Measurements from ENCODE around the gene MORN4.
"Not testable (repeated sequence)": the region's sequence is repeated elsewhere in the genome, so short reads cannot be mapped to it uniquely, and the experiment has no call there.

The MORN4 gene

GRCh38 chr10:97596101-97597082 is 36.9 kb downstream of the MORN4 start:
- DNase-seq = no peak

DNA sequence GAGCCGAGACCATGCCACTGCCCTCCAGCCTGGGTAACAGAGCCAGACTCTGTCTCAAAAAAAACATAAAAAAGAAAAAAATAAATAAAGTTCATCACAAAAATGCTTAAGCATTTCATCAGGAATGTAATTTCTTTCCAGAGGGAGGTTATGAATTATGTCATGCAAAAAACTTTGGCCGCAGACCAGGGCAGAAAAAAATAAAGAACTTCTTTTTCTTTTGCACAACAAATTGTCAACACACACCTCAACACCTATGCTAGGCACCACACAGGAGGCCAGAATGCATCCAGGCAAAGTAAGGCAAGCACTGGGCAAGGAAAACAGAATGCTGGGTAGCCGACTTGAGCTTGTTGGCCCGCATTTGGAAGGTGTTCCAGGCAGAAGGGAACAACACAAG is 39.9 kb downstream of the MORN4 start:
- no peak for DNase-seq

- no peak for DNase-seq
Measured at GRCh38 chr10:97590748-97591495, 42.4 kb downstream of the MORN4 start.

DNA sequence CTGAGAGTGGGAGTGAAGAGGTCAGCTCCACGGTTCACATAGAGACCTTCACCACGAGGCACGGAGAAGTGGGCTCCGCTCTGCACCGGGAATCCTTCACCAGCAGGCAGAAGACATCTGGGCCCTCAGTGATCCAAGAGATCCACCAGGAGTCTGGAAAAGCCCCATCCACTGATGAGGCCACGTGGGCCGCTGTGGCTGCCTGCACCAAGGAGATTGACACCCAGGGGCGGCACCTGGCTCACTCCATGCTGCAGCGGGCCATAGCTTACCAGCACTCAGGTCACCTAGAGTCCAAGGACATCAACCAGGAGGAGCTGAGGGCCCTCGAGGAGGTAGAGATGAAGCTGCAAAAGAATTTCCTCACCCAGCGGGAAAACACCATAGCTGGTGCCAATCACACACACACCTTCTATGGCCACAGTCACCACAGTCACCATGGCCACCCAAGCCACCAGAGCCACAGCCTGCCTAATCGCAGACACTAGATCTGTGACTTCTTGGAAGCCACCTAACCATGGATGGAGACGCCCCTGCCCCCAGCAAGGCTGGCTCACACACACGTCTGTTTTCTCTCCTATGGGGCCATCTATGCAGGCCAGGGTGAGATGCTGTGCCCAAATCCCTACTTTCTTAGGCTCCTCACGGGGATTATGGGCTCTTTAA is 43.1 kb downstream of the MORN4 start:
- DNase-seq = no peak

DNA sequence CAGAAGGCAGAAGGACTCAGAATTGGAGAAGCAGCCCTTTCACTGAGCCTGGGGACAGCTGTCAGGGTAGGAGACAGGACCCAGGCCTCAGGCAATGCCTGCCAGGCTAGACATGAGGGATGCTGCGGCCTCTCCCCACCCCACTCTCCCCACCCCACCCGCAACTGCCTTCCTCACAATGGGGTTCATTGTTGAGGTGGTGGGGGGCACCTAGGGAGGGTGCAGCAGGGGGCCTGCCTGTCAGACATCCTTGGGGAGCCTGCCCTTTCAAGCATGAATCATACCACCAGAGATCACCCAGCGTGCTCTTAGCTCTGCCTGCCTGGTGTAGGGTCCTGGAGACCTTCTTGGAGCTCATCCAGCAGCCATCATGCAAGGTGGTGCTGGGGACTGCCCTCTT is 43.8 kb downstream of the MORN4 start, which contains the start of gene C10orf62:
Gene C10orf62, plus strand, starts transcription at position 243 of the 400 bp plus-strand sequence. CDS start 177 bp downstream, outside the sequence.
- DNase-seq = no peak

DNA sequence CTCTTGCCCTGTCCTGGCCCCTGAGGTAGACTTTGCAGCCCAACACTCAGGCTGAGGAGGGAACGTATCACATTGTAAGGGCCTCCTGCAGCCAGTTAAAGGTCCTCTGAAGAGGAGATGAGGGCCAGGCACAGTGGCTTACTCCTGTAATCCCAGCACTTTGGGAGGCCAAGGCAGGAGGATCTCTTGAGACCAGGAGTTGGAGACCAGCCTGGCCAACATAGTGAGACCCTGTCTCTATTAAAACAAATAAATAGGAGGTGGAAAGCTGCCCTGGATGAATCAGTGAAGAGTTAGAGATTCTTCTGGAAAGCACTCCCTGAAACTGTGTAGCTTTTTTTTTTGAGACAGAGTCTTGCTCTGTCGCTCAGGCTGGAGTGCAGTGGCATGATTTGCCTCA is 46.1 kb downstream of the MORN4 start:
- DNase-seq = no peak

- no peak for DNase-seq
Measured at GRCh38 chr10:97585439-97585811, 47.9 kb downstream of the MORN4 start.

DNA sequence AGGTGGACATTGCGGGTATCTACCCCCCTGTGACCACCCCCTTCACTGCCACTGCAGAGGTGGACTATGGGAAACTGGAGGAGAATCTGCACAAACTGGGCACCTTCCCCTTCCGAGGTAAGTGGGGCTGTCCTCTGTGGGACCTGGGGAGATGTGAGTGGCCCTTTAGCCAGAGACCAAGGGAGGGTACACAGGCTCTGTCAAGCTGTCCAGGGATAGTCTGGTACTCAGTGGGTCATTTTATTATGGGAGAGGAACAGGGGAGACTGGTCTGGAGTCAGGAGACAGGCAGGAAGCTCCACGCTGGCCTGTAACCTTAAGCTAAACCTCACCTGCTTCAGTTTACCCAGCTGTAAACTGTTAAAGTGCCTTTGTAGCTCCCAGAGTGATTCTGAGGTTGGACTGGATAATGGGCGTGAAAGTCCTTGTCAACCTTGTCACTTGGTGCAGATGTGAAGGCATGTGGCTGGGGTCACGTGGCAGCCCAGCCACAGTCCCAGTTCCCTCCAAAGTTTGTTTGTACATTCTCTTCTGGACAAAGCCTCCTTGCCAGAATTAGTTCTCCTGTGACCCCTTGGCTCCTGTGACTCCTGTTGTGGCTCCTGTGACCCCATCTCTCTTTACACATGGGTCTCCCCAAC is 48.4 kb downstream of the MORN4 start:
- DNase-seq = no peak

DNA sequence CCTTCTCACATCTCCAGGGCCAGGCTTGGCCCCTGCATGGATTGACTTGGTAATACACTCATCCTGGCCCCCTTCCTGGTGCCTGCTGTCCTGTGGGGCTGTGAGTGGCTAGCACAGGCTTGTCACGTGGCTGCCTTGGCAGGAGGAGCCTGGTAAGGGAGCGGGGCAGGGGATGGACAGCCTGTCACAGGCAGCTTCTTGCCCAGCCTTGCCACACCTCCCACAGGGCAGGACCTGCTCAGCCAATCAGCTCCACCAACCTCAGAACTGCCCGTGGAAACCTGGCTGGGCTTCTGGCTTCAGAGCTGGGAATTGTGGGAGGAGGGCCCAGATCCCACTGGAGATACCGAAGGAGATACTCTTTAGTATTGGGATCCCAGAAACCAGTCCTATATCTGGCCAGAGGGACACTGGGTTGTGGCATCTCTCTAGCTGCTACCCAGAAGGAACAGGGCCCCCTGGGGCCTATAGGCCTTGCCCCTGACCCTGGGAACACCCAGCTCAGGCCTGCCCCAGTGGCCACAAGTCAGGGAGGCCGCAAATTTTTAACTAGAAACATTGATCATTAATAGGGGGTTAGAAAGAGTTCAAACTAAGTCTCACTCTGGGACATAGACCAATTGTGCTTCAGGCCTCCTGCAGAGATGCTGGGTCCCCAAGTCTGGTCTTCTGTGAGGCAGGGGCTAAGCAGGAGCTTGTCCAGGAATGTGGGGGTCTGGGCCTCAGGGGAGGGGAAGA is 49.1 kb downstream of the MORN4 start, which contains the start of gene HOGA1:
Gene HOGA1, plus strand, starts transcription at position 330 of the 738 bp plus-strand sequence. Its CDS starts 315 bp downstream, at position 645.
- peak; percentile 76 for DNase-seq

DNA sequence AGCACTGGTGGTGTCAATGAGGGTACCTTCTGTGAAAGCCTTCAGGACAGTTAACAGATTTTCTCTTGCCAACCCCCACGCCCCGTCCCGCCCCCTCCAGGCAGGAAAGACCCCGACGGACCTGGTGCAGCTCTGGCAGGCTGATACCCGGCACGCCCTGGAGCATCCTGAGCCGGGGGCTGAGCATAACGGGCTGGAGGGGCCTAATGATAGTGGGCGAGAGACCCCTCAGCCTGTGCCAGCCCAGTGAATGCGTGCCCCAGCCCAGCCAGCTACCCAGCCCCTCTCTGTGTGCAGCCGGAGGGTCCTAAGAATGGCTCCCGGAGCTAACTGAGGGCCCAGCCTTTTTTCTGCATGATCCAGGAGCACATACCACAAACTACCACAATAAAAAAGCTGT is 49.8 kb downstream of the MORN4 start:
- DNase-seq = no peak

DNA sequence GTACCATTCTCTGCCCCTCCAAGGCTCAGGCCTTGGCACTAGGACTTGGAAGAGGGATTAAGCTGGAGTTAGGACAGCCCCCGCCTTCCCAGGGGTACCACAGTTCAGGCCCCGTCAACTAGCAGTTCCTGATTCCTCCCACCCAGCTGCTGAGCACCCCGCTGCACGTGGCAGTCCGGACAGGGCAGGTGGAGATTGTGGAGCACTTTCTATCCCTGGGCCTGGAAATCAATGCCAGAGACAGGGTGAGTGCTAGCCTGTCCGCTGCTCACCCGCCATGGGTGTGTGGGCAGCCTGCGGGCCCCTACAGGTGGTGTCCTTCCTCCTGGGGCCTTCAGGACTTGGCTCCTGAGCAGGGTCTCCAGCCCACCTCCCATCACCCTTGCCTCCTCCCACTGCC is 51.1 kb downstream of the MORN4 start:
- no peak for DNase-seq

- DNase-seq = no peak
Measured at GRCh38 chr10:97580421-97581367, 52.6 kb downstream of the MORN4 start.

DNA sequence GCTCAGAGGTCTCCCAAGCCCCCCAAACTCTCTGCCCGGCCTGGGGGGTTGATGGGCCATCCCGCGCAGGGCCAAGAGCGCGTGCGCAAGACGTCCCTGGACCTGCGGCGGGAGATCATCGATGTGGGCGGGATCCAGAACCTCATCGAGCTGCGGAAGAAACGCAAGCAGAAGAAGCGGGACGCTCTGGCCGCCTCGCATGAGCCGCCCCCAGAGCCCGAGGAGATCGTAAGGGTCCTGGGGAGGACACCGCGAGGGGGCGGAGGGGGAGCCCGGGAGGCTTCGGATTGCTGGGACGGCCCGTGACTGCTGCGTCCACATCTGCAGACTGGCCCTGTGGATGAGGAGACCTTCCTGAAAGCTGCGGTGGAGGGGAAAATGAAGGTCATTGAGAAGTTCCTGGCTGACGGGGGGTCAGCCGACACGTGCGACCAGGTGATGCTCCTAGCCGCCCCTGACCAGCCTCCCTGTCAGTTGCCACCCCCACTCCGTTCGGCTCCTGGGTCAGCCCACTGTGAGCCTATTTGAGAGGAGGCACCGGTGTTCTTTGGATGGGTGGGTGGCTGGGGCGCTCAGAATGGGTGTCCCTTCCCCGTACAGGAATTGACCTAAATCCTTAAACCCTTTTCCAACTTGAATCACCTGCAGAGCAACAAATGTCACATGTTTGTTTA is 55.0 kb downstream of the MORN4 start:
- no peak for DNase-seq

DNA sequence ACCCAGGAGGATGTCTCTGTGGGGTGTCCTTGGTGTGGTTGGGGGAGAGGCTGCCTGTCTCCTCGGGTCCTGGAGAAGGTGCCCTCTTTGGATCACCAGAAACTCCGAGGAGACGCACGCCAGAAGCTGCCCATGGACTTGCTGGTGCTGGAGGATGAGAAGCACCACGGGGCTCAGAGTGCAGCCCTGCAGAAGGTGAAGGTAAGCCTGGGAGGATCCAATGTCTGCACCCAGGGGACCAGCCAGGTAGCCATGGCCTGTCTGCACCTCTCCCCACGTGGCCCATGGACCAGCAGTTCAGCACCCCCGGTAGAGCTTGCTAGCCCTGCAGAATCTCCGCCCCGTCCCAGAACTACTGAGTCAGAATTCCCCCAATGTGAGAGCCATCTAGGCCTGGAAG is 55.6 kb downstream of the MORN4 start:
- no peak for DNase-seq

DNA sequence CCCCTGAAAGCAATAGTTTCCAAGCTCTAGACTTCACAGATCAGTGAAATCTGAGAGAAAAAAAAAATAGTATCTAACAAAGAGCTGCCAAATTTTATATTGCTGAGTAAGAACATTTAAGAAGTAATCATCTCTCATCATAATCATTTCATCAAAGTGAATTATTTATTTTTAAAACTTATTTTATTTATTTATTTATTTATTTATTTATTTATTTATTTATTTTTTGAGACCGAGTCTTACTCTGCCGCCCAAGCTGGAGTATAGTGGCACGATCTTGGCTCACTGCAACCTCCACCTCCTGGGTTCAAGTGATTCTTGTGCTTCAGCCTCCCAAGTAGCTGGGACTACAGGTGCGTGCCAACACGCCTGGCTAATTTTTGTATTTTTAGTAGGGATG is 56.8 kb downstream of the MORN4 start:
- not testable (repeated sequence) for DNase-seq

DNA sequence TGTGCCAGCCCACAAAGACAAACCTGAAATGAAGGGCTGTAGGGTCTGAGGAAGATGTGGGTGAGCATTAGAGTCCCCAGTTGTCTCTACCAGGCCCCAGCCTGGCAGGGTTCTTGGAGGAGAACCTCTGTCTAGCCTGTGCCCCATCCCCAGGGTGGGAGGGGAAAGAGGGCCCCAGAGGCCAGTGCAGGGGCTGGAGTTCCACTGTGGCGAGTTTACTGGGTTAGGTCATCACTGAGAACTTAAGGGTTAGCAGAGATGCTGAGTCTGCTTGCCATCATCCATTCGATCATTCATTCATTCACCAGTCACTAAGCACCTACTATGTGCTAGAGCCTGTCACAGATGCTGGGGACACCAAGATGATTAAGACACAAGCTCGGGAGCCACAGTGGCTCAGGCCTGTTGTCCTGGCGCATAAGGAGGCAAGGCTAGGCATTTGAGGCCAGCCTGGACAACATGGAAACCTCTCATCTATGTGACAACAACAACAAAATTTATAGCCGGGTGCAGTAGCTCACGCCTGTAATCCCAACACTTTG is 58.1 kb downstream of the MORN4 start:
- DNase-seq = no peak

GRCh38 chr10:97574374-97575126 is 58.8 kb downstream of the MORN4 start:
- peak; percentile 83 for DNase-seq

DNA sequence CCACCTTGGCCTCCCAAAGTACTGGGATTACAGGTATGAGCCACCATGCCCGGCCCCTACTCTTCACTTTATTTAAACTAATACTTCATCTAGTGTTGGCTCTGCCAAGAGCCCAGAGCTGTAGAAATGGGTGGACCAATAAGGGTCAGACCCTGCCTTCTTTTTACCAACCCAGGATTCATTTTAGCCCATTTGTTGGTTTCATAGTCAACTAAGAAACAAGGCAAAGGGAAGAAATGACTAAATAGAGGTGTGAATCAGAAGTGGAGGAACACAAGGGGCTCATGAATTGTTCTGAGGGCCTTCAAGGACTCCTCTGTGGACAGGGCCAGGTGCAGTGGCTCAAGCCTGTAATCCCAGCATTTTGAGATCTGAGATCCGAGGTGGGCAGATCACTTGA is 59.6 kb downstream of the MORN4 start:
- no peak for DNase-seq

GRCh38 chr10:97573021-97573420 is 60.3 kb downstream of the MORN4 start:
- DNase-seq = no peak

All from SHP77 treated with DMSO at 0.1 percent for 48 hours (cell line).